Measurements from ENCODE around the gene AGBL1. TPM values are rescaled to one million over a fixed set of nuclear protein-coding genes. Genes with fewer than 3 reads are reported as not detected.

The AGBL1 gene
- total RNA-seq, 2 experiments from 2014 or later: not detected

DNA sequence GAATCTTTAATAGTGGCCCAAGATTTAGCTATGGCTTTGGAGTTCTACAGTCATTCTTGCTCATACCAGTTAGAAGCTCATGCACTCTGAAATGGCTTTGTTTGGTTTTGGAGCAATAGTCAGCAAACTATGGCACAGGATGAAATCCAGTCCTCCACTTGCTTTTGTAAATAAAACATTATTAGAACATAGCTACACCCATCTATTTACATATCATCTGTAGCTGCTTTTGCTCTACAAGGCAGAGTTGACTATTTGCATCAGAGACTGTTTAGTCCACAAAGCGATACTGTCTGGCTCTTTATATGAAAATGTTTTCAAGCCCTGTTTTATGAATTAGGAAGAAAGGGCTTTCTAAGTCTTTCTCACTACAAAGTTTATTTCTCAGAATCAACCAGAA lies 716.9 kb downstream of the AGBL1 start:
- CTCF ChIA-PET: interaction anchor here (0.6 kb wide), 1 partner anchor 53 kb away, joined by 3 read pairs; no protein-coding TSS in a partner anchor
- no peak overlapping the region for H3K27ac Mint-ChIP-seq
- no peaks in the 10 kb centered on the region for H3K9me3 Mint-ChIP-seq
- intact Hi-C loops (cut with micrococcal nuclease): no loop called here
- no peaks in the 10 kb centered on the region for H3K36me3 Mint-ChIP-seq (ENCODE audit: low read depth)
- no peak overlapping the region for H3K4me3 Mint-ChIP-seq
- H3K4me1 Mint-ChIP-seq (ENCODE audit: low read depth): no peaks in the 10 kb centered on the region
- H3K27me3 Mint-ChIP-seq (ENCODE audit: low read depth): no peaks in the 10 kb centered on the region
- DNase-seq: no peak

DNA sequence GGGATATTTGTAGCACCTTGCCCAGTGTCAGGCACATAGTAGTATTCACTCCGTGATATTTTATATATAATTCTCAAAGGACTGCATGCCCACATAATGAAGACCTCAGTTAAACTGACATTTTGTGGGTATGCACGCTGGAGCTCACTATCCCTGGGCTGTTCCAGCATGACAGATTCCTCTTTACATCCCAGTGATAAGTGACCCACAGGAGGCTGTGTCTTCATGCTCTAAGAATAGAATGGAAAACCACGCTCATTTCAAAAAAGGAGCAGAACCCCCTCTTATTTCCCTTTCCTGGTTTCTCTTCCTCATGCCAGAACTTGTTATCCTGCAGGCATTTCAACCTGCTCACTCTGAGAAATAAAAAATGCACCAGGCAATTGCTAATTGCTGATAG lies 717.5 kb downstream of the AGBL1 start:
- Mint-ChIP-seq H3K4me3 (no peak overlapping the region), H3K4me1 (ENCODE audit: low read depth) (no peaks in the 10 kb centered on the region), H3K9me3 (no peaks in the 10 kb centered on the region), H3K27me3 (ENCODE audit: low read depth) (no peaks in the 10 kb centered on the region), H3K27ac (no peak overlapping the region), H3K36me3 (ENCODE audit: low read depth) (no peaks in the 10 kb centered on the region)
- no peak for DNase-seq
- intact Hi-C loops (cut with micrococcal nuclease): no loop called here
- CTCF ChIA-PET: no interaction called here

DNA sequence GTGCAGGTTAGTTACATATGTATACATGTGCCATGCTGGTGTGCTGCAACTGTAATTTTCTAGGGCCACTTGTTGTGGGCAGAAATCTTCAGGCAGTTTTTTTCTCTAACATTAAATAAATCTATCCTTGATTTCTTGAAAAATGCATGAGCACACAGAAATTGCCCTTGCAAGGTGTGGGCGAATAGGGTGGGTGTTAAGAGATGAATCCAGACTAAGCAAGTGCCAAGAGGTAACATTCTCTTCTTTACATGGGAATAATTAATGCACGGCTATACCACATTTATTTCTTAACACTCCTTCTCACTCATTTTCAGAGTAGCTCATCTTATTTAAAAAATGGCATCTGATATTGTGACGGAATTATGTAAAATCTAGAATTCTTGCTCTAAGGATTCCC lies 719.6 kb downstream of the AGBL1 start:
- no peak for DNase-seq
- Mint-ChIP-seq H3K9me3 (no peaks in the 10 kb centered on the region), H3K27me3 (ENCODE audit: low read depth) (no peaks in the 10 kb centered on the region), H3K36me3 (ENCODE audit: low read depth) (no peaks in the 10 kb centered on the region), H3K27ac (no peak overlapping the region), H3K4me1 (ENCODE audit: low read depth) (no peaks in the 10 kb centered on the region), H3K4me3 (no peak overlapping the region)
- intact Hi-C loops (cut with micrococcal nuclease): no loop called here
- CTCF ChIA-PET: no interaction called here

DNA sequence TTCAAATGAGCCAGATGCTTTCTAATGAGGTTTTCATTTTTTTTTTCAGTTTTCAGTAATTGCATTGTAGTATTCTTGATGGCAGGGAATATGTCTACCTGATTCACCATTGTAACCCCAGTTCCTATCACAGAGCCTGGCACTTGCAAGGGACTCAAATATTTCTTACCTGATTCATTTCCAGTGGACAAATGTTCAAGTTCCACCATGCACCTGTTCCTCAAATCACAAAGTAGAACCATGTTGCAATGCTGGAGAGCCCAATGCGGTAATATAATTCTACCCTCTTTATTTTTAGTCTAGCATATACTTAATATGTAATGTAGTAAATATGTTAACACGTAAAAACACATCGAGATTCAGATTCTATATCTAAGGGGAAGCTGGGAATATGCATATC lies 722.6 kb downstream of the AGBL1 start:
- intact Hi-C loops (cut with micrococcal nuclease): no loop called here
- H3K27me3 Mint-ChIP-seq (ENCODE audit: low read depth): peaks cover 2% of the 10 kb centered on the region
- CTCF ChIA-PET: interaction anchor here (0.6 kb wide), 1 partner anchor 296 kb away, joined by 4 read pairs; no protein-coding TSS in a partner anchor
- DNase-seq: no peak
- no peak overlapping the region for H3K27ac Mint-ChIP-seq
- no peaks in the 10 kb centered on the region for H3K4me1 Mint-ChIP-seq (ENCODE audit: low read depth)
- H3K9me3 Mint-ChIP-seq: no peaks in the 10 kb centered on the region
- H3K36me3 Mint-ChIP-seq (ENCODE audit: low read depth): no peaks in the 10 kb centered on the region
- no peak overlapping the region for H3K4me3 Mint-ChIP-seq

DNA sequence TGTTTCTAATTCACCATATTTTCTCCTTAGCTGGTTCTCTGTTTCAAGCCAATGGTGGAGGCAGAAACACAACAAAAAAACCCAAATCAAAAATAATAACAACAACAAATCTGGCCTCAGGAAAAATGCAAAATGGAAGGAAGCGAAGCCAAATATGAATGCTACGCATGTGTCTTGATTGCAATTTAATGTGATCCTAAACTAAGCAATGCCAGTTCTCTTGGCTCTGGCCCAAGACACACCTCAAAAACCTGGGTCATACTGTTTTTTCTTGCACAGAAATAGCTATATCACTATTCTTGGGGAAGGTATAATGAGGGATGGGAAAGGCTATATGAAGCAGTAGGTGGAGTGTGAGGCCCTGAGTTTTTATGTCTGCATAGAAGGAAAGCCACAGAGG lies 724.7 kb downstream of the AGBL1 start:
- Mint-ChIP-seq H3K27ac (no peak overlapping the region), H3K36me3 (ENCODE audit: low read depth) (no peaks in the 10 kb centered on the region), H3K27me3 (ENCODE audit: low read depth) (peaks cover 4% of the 10 kb centered on the region), H3K9me3 (no peaks in the 10 kb centered on the region), H3K4me1 (ENCODE audit: low read depth) (no peaks in the 10 kb centered on the region), H3K4me3 (no peak overlapping the region)
- CTCF ChIA-PET: no interaction called here
- intact Hi-C loops (cut with micrococcal nuclease): no loop called here
- no peak for DNase-seq

DNA sequence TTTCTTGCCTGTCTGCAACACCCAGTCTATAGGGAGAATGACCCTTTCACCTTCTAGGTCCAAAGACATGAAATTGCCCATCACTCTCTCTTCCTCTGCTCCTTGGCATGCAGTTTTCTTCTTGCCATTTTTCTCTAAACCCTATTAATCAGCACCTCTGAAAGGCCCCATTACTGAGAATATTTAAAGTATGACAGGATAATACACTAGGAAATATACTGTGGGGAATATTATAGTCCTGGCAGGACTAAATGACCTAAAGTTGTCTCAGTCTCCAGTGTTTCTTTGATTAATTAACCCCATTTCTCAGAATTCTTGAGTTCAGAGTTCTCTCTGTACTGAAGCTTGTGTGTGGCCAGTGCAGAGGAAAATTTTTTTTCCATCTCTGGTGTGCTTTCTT lies 730.7 kb downstream of the AGBL1 start:
- CTCF ChIA-PET: no interaction called here
- H3K9me3 Mint-ChIP-seq: no peaks in the 10 kb centered on the region
- H3K4me3 Mint-ChIP-seq: no peak overlapping the region
- no peak for DNase-seq
- peaks cover 2% of the 10 kb centered on the region for H3K27me3 Mint-ChIP-seq (ENCODE audit: low read depth)
- no peaks in the 10 kb centered on the region for H3K36me3 Mint-ChIP-seq (ENCODE audit: low read depth)
- no peak overlapping the region for H3K27ac Mint-ChIP-seq
- intact Hi-C loops (cut with micrococcal nuclease): no loop called here
- H3K4me1 Mint-ChIP-seq (ENCODE audit: low read depth): no peaks in the 10 kb centered on the region

DNA sequence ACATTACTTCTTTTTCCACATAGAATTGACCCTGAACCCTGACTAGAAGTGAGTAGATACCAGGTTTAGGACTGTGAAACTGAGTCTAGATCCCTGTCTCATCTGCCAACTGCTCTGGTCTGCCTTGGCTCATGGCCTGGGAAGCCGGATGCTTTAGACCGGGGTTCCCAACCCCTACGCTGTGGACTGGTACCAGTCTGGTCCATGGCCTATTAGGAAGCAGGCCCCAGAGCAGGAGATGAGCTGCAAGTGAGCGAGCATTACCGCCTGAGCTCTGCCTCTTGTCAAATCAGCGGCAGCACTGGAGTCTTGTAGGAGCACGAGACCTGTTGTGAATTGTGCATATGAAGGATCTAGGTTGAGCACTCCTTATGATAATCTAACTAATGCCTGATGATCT lies 734.2 kb downstream of the AGBL1 start:
- no peak for DNase-seq
- intact Hi-C loops (cut with micrococcal nuclease): no loop called here
- Mint-ChIP-seq H3K36me3 (ENCODE audit: low read depth) (no peaks in the 10 kb centered on the region), H3K4me1 (ENCODE audit: low read depth) (no peaks in the 10 kb centered on the region), H3K9me3 (no peaks in the 10 kb centered on the region), H3K4me3 (no peak overlapping the region), H3K27me3 (ENCODE audit: low read depth) (no peaks in the 10 kb centered on the region), H3K27ac (no peak overlapping the region)
- CTCF ChIA-PET: no interaction called here

DNA sequence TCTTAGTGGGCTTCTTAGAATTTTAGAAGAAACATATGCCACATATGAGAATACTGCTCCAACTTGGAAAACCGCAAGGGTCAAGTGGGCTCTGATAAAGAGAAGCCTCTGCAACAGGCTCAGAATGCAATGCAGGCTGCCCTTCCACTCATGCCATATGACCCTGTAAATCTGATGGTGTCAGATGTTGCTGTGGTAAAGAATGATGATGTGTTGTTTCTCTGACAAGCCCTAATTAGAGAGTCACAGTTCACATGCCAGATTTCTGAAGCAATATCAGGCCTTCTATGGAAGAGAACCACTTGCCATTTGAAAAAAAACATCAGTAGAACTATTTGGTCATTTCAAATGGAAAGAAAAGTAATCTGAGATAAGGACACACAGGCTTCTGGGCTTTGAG lies 749.6 kb downstream of the AGBL1 start:
- H3K4me1 Mint-ChIP-seq (ENCODE audit: low read depth): no peaks in the 10 kb centered on the region
- H3K27me3 Mint-ChIP-seq (ENCODE audit: low read depth): peaks cover 6% of the 10 kb centered on the region
- H3K9me3 Mint-ChIP-seq: no peaks in the 10 kb centered on the region
- CTCF ChIA-PET: no interaction called here
- no peak overlapping the region for H3K4me3 Mint-ChIP-seq
- DNase-seq: no peak
- no peaks in the 10 kb centered on the region for H3K36me3 Mint-ChIP-seq (ENCODE audit: low read depth)
- H3K27ac Mint-ChIP-seq: no peak overlapping the region
- intact Hi-C loops (cut with micrococcal nuclease): no loop called here

DNA sequence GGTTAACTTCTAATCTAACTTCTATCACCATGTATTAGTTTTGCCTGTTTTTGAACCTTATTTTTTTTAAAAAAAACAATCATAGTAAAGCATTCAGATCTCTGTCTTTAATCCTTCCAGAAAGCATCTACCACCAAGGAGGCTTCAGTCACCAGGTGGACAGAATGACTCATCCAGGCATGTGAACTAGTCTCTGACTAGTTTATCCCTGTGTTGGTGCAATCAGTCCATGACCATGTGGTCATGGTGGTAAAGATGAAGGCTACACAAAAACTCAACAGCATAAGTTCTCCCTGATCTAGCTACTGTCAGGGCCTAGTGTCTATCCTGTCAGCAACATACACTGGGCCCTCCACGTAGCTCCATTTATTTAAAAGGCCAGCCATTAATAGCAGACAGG lies 750.6 kb downstream of the AGBL1 start:
- intact Hi-C loops (cut with micrococcal nuclease): no loop called here
- Mint-ChIP-seq H3K9me3 (no peaks in the 10 kb centered on the region), H3K27ac (no peak overlapping the region), H3K4me3 (no peak overlapping the region), H3K27me3 (ENCODE audit: low read depth) (peaks cover 3% of the 10 kb centered on the region), H3K4me1 (ENCODE audit: low read depth) (no peaks in the 10 kb centered on the region), H3K36me3 (ENCODE audit: low read depth) (no peaks in the 10 kb centered on the region)
- DNase-seq: no peak
- CTCF ChIA-PET: no interaction called here

DNA sequence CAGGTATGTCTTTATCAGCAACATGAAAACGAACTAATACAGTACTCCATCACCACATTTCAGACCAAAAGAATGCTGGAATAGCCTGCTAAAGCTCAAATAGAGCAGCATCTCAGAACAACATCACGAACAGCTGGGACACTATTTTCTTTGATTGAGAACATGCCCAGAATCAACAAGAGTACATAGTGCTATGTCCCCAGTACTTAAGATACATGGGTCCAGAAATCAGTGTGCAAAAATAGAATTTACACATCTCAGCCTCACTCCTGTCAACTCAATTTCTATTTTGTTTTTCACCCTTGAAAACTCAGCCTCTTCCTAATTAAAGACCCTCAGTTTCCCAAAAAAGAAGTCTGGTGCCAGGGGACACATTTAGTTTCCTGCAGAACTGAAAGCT lies 753.9 kb downstream of the AGBL1 start:
- Mint-ChIP-seq H3K4me1 (ENCODE audit: low read depth) (no peaks in the 10 kb centered on the region), H3K27me3 (ENCODE audit: low read depth) (peaks cover 3% of the 10 kb centered on the region), H3K27ac (no peak overlapping the region), H3K9me3 (no peaks in the 10 kb centered on the region), H3K4me3 (no peak overlapping the region), H3K36me3 (ENCODE audit: low read depth) (no peaks in the 10 kb centered on the region)
- intact Hi-C loops (cut with micrococcal nuclease): no loop called here
- DNase-seq: no peak
- CTCF ChIA-PET: no interaction called here

DNA sequence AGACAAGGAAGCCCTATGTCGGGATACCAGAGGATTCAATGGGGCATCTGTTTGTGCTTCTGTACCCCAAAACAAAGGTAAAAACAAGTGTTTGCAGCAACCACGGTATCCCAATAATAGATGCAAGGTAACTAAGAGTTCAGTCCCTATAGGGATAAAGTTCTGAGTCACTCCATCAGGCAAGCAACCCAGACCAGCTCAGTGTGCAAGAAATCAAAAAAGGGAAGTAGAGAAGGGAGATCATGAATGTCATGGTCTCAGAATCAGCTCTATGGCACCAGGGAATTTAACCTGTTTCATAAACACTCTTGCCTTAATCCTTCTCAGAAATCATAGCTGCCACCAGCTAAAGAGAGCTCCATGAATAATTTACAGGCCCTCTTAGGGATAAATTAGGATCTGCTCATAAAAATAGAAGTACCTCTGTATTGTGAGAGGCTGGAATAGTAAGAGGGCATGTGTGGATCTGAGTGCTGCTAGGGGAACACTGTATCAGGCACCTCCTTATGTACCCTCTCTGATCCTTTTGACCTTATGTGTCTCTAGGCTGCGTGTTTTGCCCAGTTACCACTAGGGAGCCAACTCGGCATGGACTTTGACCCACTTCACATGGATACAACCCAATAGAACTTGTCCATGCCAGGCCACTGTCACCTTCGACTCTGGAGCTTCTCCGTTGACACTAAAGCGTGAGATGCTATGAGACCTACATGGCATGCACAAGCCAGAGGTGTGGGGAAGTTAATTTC lies 754.6 kb downstream of the AGBL1 start:
- intact Hi-C loops (cut with micrococcal nuclease): no loop called here
- no peaks in the 10 kb centered on the region for H3K4me1 Mint-ChIP-seq (ENCODE audit: low read depth)
- CTCF ChIA-PET: no interaction called here
- H3K27ac Mint-ChIP-seq: no peak overlapping the region
- no peak for DNase-seq
- no peaks in the 10 kb centered on the region for H3K36me3 Mint-ChIP-seq (ENCODE audit: low read depth)
- peaks cover 4% of the 10 kb centered on the region for H3K27me3 Mint-ChIP-seq (ENCODE audit: low read depth)
- H3K9me3 Mint-ChIP-seq: no peaks in the 10 kb centered on the region
- no peak overlapping the region for H3K4me3 Mint-ChIP-seq

DNA sequence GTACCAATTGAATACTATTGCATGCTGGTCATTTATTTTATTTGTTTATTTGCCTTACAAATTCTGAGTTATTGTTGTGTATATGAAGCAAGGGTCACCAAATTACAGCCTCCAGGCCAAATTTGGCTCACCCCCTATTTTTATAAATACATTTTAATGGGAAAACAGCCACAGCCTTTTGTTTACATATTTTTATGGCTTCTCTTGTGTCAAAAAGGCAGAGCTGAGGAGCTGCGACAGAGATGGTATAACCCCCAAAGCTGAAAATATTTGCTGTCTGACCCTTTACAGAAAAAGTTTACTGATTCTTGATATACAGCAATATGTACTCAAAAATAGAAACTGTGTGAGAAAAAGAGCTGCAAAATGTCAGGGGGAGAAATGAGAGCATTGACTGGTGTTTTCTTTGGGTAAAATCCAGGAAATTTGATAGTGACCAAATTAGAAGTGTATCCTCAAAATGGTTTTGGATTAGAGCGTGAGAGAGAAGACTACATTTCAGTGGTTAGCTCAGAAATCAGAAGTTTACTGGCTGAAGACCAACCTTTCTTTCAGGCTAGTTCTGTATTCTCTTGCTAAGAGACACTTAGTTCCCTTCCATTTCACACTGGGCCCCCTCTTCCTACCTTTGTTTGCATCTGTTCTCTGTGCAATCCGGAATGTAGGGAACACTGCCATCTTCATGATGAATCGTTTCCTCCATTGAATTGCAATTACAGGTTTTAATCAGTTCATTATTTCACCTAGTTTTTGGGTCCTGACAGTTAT lies 757.8 kb downstream of the AGBL1 start:
- Mint-ChIP-seq H3K4me3 (no peak overlapping the region), H3K27me3 (ENCODE audit: low read depth) (peaks cover 8% of the 10 kb centered on the region), H3K36me3 (ENCODE audit: low read depth) (no peaks in the 10 kb centered on the region), H3K9me3 (no peaks in the 10 kb centered on the region), H3K27ac (no peak overlapping the region), H3K4me1 (ENCODE audit: low read depth) (no peaks in the 10 kb centered on the region)
- intact Hi-C loops (cut with micrococcal nuclease): no loop called here
- CTCF ChIA-PET: no interaction called here
- no peak for DNase-seq

DNA sequence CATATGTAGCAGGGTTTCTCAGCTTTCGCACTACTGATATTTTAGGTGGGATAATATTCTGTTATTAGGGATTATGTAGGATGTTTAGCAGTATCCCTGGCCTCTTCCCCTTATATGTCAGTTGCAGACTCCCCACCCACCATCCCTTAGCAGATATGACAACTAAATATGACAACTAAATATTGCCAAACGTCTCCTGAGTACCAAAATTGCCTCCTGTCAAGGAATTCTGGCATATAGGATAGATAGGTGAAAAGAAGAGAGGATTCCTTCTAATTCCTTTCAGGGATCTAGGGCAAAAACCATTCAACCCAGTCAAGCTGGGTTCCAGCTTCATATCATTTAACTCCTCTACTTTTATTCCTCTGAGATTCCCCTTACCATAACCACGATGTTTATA lies 759.8 kb downstream of the AGBL1 start:
- Mint-ChIP-seq H3K27ac (no peak overlapping the region), H3K9me3 (no peaks in the 10 kb centered on the region), H3K4me3 (no peak overlapping the region), H3K27me3 (ENCODE audit: low read depth) (peaks cover 5% of the 10 kb centered on the region), H3K4me1 (ENCODE audit: low read depth) (no peaks in the 10 kb centered on the region), H3K36me3 (ENCODE audit: low read depth) (no peaks in the 10 kb centered on the region)
- intact Hi-C loops (cut with micrococcal nuclease): no loop called here
- CTCF ChIA-PET: no interaction called here
- DNase-seq: no peak

Data from activated naive CD4-positive, alpha-beta T cell treated with anti-CD3 and anti-CD28 coated beads for 36 hours (primary cell).